AG09319 (cell line): ENCODE results near the gene KLHL41.
"Not testable (repeated sequence)": the region's sequence is repeated elsewhere in the genome, so short reads cannot be mapped to it uniquely, and the experiment has no call there.

ENCODE experiments used
- DNase-seq: peaks from one replicate; pipeline ENCODE4 v3.0.0-alpha.2; 2010; ENCODE audit warnings: low read depth; ENCODE audit errors: extremely low read depth
- TF ChIP-seq, protein P1 (sequence below): IDR thresholded peaks from 2 replicates; pipeline ENCODE4 v1.5.1; 2011; ENCODE audit warnings: low read depth, mild to moderate bottlenecking, inconsistent platforms, low read length, moderate library complexity

KLHL41 gene

DNA sequence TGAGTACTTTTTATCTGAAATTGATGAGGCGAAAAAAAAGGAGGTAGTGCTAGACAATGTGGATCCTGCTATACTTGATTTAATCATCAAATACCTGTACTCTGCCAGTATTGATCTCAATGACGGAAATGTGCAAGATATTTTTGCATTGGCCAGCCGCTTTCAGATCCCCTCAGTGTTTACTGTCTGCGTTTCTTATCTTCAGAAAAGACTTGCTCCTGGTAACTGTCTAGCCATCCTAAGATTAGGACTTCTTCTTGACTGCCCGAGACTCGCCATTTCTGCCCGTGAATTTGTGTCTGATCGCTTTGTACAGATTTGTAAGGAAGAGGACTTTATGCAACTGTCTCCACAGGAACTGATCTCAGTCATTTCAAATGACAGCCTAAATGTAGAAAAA, 453 bp downstream of the KLHL41 start:
- no peak for DNase-seq
- TF ChIP-seq, protein P1, sequence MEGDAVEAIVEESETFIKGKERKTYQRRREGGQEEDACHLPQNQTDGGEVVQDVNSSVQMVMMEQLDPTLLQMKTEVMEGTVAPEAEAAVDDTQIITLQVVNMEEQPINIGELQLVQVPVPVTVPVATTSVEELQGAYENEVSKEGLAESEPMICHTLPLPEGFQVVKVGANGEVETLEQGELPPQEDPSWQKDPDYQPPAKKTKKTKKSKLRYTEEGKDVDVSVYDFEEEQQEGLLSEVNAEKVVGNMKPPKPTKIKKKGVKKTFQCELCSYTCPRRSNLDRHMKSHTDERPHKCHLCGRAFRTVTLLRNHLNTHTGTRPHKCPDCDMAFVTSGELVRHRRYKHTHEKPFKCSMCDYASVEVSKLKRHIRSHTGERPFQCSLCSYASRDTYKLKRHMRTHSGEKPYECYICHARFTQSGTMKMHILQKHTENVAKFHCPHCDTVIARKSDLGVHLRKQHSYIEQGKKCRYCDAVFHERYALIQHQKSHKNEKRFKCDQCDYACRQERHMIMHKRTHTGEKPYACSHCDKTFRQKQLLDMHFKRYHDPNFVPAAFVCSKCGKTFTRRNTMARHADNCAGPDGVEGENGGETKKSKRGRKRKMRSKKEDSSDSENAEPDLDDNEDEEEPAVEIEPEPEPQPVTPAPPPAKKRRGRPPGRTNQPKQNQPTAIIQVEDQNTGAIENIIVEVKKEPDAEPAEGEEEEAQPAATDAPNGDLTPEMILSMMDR, result no peak

DNA sequence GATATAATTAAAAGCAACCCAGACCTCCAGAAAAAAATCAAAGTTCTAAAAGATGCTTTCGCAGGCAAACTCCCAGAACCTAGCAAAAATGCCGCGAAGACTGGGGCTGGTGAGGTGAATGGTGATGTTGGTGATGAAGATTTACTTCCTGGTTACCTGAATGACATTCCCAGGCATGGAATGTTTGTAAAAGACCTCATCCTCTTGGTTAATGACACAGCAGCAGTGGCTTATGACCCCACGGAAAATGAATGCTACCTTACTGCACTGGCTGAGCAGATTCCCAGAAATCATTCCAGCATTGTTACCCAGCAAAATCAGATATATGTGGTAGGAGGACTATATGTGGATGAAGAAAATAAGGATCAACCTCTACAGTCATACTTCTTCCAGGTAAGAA, 994 bp downstream of the KLHL41 start:
- TF ChIP-seq, protein P1, result no peak
- DNase-seq, result no peak

DNA sequence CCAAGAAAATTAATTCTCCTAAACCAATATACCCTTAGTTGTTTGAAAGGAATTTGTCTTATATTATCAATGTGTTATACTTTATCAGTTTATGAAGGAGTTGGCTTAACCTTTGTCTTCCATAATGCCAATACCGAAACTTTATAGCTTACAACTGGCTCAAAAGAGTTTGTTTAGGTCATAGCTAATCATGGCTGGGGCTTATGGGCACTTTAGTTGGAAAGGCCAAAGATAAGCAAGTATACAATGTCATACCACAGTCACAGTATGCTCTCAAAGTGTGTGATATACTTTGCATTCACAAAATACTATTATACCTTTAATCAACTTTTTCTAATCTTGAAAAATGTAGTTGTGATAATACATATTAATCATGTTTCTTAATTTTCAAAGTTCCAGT, 2.3 kb downstream of the KLHL41 start:
- no peak for DNase-seq
- TF ChIP-seq, protein P1, result no peak

DNA sequence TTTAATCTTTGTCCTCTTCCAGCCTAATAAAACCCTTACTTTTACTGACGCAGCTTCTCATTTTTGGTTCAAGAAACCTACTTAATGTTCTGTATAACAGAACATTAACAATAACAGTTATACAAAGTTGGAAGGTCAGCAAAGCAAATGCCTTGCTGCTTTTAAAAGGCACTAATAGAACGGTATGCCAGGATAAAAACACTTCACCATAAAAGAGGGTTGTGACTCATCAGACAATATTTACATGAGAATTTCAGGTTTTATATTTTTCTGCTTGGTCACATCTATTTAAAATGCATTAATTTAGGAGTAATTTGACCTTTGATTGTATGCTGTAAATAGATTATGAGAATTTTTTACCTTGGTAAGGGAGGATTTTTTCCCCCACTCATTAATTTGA, 3.0 kb downstream of the KLHL41 start:
- TF ChIP-seq, protein P1, result no peak
- DNase-seq, result no peak

DNA sequence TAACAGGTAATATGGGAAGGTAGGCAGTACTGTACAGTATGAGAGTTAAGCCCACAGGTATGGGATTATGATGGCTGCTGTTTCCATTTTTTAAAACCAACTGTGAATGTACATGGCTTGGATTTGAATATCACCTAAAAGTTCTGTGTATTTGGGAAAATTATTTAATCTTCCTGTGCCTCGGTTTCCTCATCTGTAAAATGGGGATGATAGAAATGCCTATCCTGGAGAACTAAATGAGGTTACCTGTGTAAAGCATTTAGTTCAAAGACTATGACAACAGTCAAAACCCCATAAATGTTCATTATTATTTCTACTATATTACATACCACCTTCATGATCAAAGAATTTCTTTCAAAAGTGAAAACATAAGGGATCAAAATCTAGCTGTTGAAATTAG, 3.6 kb downstream of the KLHL41 start:
- DNase-seq, result no peak
- TF ChIP-seq, protein P1, result no peak

DNA sequence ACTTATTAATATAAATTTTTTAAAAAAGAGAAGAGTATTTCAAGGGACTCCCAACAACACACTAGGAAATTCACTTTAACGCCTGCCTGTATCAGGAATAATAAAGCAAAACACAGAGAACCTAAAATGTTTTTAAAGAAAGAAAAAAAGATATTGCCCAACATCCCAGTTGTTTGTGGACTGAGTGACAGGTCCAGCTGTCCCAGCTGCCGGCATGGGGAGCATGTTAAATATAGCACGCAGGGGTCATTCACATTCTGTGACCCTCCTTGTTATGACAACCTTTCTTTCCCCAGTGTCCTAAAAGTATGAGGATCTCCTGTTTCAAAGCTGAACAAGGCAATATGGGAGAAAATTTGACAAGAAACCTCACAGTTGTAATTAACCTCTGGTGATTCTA, 4.4 kb downstream of the KLHL41 start:
- no peak for DNase-seq
- TF ChIP-seq, protein P1, result no peak

DNA sequence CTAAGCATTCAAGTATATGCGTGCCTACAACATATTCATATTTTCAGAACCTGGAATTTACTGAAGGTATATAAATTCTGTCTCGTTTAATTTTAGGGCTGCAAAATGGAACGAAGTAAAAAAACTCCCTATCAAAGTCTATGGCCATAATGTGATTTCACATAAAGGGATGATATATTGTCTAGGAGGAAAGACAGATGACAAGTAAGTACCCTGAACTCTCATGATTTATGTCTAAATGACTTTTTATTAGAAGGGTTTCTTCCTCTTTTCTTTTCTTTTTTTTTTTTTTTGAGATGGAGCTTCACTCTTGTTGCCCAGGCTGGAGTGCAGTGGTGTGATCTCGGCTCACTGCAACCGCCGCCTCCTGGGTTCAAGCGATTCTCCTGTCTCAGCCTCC, 5.3 kb downstream of the KLHL41 start:
- not testable (repeated sequence) for DNase-seq

DNA sequence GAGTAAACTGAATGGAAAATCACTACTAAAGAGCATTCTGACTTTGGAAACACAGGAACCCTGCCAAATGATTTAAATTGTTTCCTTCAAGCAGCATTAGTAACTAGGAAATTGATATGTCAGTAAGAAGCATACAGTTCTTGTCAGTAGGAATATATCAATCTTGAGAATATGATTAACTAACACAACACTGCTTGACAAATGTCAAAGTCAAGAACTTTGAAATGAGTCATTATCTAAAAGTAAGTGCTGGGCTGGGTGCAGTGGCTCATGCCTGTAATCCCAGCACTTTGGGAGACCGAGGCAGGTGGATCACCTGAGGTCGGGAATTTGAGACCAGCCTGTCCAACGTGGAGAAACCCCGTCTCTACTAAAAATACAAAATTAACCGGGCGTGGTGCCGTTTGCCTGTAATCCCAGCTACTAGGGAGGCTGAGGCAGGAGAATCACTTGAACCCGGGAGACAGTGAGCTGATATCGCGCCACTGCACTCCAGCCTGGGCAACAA, 7.0 kb downstream of the KLHL41 start:
- DNase-seq, result not testable (repeated sequence)
